Measurements from ENCODE around the gene PPIA.

- TF ChIP-seq, protein P1, sequence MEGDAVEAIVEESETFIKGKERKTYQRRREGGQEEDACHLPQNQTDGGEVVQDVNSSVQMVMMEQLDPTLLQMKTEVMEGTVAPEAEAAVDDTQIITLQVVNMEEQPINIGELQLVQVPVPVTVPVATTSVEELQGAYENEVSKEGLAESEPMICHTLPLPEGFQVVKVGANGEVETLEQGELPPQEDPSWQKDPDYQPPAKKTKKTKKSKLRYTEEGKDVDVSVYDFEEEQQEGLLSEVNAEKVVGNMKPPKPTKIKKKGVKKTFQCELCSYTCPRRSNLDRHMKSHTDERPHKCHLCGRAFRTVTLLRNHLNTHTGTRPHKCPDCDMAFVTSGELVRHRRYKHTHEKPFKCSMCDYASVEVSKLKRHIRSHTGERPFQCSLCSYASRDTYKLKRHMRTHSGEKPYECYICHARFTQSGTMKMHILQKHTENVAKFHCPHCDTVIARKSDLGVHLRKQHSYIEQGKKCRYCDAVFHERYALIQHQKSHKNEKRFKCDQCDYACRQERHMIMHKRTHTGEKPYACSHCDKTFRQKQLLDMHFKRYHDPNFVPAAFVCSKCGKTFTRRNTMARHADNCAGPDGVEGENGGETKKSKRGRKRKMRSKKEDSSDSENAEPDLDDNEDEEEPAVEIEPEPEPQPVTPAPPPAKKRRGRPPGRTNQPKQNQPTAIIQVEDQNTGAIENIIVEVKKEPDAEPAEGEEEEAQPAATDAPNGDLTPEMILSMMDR (IDR thresholded peaks at IDR 0.05 in 2 of 3, conservative IDR thresholded peaks at IDR 0.05 in 1 of 3; ENCODE audit: borderline replicate concordance in 1 of 3, insufficient read depth in 1 of 3, low read depth in 2 of 3, low read length in 2 of 3) = no peak
- TF ChIP-seq JUND (IDR thresholded peaks at IDR 0.05) (no peak), POLR2A (IDR thresholded peaks at IDR 0.05; ENCODE audit: borderline replicate concordance, extremely low read depth, insufficient read depth, insufficient read length) (no peak), EZH2 (IDR thresholded peaks at IDR 0.05) (no peak), SRF (IDR thresholded peaks at IDR 0.05; ENCODE audit: low read depth) (no peak), RAD21 (IDR thresholded peaks at IDR 0.05; ENCODE audit: low read depth) (no peak), ZNF274 (IDR thresholded peaks at IDR 0.05; ENCODE audit: low read depth, low read length) (no peak), YY1 (IDR thresholded peaks at IDR 0.05; ENCODE audit: extremely low read depth, insufficient replicate concordance, low read depth, low read length) (no peak), TCF7L2 (IDR thresholded peaks at IDR 0.05; ENCODE audit: borderline replicate concordance, extremely low read depth, insufficient read depth, insufficient read length) (no peak)
- TF ChIP-seq, protein P2, sequence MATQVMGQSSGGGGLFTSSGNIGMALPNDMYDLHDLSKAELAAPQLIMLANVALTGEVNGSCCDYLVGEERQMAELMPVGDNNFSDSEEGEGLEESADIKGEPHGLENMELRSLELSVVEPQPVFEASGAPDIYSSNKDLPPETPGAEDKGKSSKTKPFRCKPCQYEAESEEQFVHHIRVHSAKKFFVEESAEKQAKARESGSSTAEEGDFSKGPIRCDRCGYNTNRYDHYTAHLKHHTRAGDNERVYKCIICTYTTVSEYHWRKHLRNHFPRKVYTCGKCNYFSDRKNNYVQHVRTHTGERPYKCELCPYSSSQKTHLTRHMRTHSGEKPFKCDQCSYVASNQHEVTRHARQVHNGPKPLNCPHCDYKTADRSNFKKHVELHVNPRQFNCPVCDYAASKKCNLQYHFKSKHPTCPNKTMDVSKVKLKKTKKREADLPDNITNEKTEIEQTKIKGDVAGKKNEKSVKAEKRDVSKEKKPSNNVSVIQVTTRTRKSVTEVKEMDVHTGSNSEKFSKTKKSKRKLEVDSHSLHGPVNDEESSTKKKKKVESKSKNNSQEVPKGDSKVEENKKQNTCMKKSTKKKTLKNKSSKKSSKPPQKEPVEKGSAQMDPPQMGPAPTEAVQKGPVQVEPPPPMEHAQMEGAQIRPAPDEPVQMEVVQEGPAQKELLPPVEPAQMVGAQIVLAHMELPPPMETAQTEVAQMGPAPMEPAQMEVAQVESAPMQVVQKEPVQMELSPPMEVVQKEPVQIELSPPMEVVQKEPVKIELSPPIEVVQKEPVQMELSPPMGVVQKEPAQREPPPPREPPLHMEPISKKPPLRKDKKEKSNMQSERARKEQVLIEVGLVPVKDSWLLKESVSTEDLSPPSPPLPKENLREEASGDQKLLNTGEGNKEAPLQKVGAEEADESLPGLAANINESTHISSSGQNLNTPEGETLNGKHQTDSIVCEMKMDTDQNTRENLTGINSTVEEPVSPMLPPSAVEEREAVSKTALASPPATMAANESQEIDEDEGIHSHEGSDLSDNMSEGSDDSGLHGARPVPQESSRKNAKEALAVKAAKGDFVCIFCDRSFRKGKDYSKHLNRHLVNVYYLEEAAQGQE (IDR thresholded peaks at IDR 0.05; ENCODE audit: low read depth) = no peak
Measured at GRCh38 chr7:44849259-44849884, 52.9 kb downstream of the PPIA start.

Measured in HCT116 (cell line).